ENCODE results near the gene TSHZ1. TPM values are rescaled to one million over a fixed set of nuclear protein-coding genes. Genes with fewer than 3 reads are reported as not detected.

TSHZ1 gene
- polyA plus RNA-seq, 1 donor from 2014 or later, result 1.1 TPM

GRCh38 chr18:75200605-75201280, 9.9 kb upstream of the TSHZ1 start:
- Histone ChIP-seq H2AFZ (ENCODE audit: low read depth, low read length) (no peak overlapping the region), H3K9ac (ENCODE audit: low read length) (no peak overlapping the region), H4K20me1 (ENCODE audit: insufficient read depth) (no peaks in the 10 kb centered on the region), H3K4me2 (ENCODE audit: low read length) (no peak overlapping the region), H3K79me2 (replicated peaks; ENCODE audit: insufficient read depth, low read length) (peaks cover 4% of the 10 kb centered on the region), H3F3A (ENCODE audit: insufficient read depth, low read length, poor library complexity, severe bottlenecking) (no peaks in the 10 kb centered on the region), H3K27me3 (ENCODE audit: insufficient read depth, low read depth, low read length) (peaks cover 43% of the 10 kb centered on the region), H3K9me3 (ENCODE audit: low read length) (no peaks in the 10 kb centered on the region), H3K9me2 (ENCODE audit: insufficient read depth, low read length) (no peaks in the 10 kb centered on the region), H3K36me3 (ENCODE audit: insufficient read depth, low read length) (no peaks in the 10 kb centered on the region), H3K27ac (ENCODE audit: low read length) (no peak overlapping the region), H3K4me3 (ENCODE audit: low read length) (no peak overlapping the region)
- TF ChIP-seq POLR2AphosphoS5 (IDR thresholded peaks at IDR 0.05), result no peak
- no peak for TF ChIP-seq SMC3 (conservative IDR thresholded peaks at IDR 0.05; ENCODE audit: poor library complexity)
- TF ChIP-seq RAD21 (conservative IDR thresholded peaks at IDR 0.05), result no peak
- no peak for TF ChIP-seq TAF1 (IDR thresholded peaks at IDR 0.05; ENCODE audit: low read depth)

GRCh38 chr18:75201282-75202270, 9.0 kb upstream of the TSHZ1 start:
- Histone ChIP-seq H2AFZ (ENCODE audit: low read depth, low read length) (no peak overlapping the region), H3K9me2 (ENCODE audit: insufficient read depth, low read length) (no peaks in the 10 kb centered on the region), H3K36me3 (ENCODE audit: insufficient read depth, low read length) (no peaks in the 10 kb centered on the region), H3K4me3 (ENCODE audit: low read length) (no peak overlapping the region), H3K27me3 (ENCODE audit: insufficient read depth, low read depth, low read length) (peaks cover 51% of the 10 kb centered on the region), H3K9ac (ENCODE audit: low read length) (no peak overlapping the region), H3K27ac (ENCODE audit: low read length) (no peak overlapping the region), H3K4me2 (ENCODE audit: low read length) (no peak overlapping the region), H3F3A (ENCODE audit: insufficient read depth, low read length, poor library complexity, severe bottlenecking) (no peaks in the 10 kb centered on the region), H4K20me1 (ENCODE audit: insufficient read depth) (no peaks in the 10 kb centered on the region), H3K9me3 (ENCODE audit: low read length) (no peaks in the 10 kb centered on the region), H3K79me2 (replicated peaks; ENCODE audit: insufficient read depth, low read length) (peaks cover 12% of the 10 kb centered on the region)
- TF ChIP-seq CTCF (IDR thresholded peaks at IDR 0.05; ENCODE audit: poor library complexity, severe bottlenecking), result no peak
- no peak for TF ChIP-seq EZH2 (IDR thresholded peaks at IDR 0.05; ENCODE audit: borderline replicate concordance, insufficient read depth, low read length, poor library complexity, severe bottlenecking)
- TF ChIP-seq MXI1 (conservative IDR thresholded peaks at IDR 0.05; ENCODE audit: poor library complexity, severe bottlenecking), result no peak
- TF ChIP-seq POLR2AphosphoS5 (IDR thresholded peaks at IDR 0.05), result no peak
- TF ChIP-seq SMC3 (conservative IDR thresholded peaks at IDR 0.05; ENCODE audit: poor library complexity), result no peak
- TF ChIP-seq EP300 (conservative IDR thresholded peaks at IDR 0.05; ENCODE audit: poor library complexity, severe bottlenecking), result no peak
- no peak for TF ChIP-seq TAF1 (IDR thresholded peaks at IDR 0.05; ENCODE audit: low read depth)

GRCh38 chr18:75202696-75203365, 7.8 kb upstream of the TSHZ1 start:
- Histone ChIP-seq H3K36me3 (ENCODE audit: insufficient read depth, low read length) (no peaks in the 10 kb centered on the region), H3K27ac (ENCODE audit: low read length) (no peak overlapping the region), H2AFZ (ENCODE audit: low read depth, low read length) (no peak overlapping the region), H4K20me1 (ENCODE audit: insufficient read depth) (peaks cover 5% of the 10 kb centered on the region), H3K79me2 (replicated peaks; ENCODE audit: insufficient read depth, low read length) (peaks cover 25% of the 10 kb centered on the region), H3F3A (ENCODE audit: insufficient read depth, low read length, poor library complexity, severe bottlenecking) (no peaks in the 10 kb centered on the region), H3K4me3 (ENCODE audit: low read length) (no peak overlapping the region), H3K4me2 (ENCODE audit: low read length) (no peak overlapping the region), H3K27me3 (ENCODE audit: insufficient read depth, low read depth, low read length) (peaks cover 64% of the 10 kb centered on the region), H3K9me2 (ENCODE audit: insufficient read depth, low read length) (no peaks in the 10 kb centered on the region), H3K9ac (ENCODE audit: low read length) (no peak overlapping the region), H3K9me3 (ENCODE audit: low read length) (no peaks in the 10 kb centered on the region)
- TF ChIP-seq EZH2 (IDR thresholded peaks at IDR 0.05; ENCODE audit: borderline replicate concordance, insufficient read depth, low read length, poor library complexity, severe bottlenecking) (no peak), TAF1 (IDR thresholded peaks at IDR 0.05; ENCODE audit: low read depth) (no peak), MXI1 (conservative IDR thresholded peaks at IDR 0.05; ENCODE audit: poor library complexity, severe bottlenecking) (no peak), CTCF (IDR thresholded peaks at IDR 0.05; ENCODE audit: poor library complexity, severe bottlenecking) (no peak), RAD21 (conservative IDR thresholded peaks at IDR 0.05) (no peak), EP300 (conservative IDR thresholded peaks at IDR 0.05; ENCODE audit: poor library complexity, severe bottlenecking) (no peak), POLR2AphosphoS5 (IDR thresholded peaks at IDR 0.05) (no peak)

All from neural cell (in vitro differentiated cells).